HG02970 (cell line): ENCODE data around the gene PDZD2.
"Not testable (repeated sequence)": the region's sequence is repeated elsewhere in the genome, so short reads cannot be mapped to it uniquely, and the experiment has no call there.

ENCODE experiments used
- ATAC-seq: cut with Tn5 transposase; IDR thresholded peaks from one replicate; pipeline ENCODE4 v1.9.1; 2021; ENCODE audit warnings: mild to moderate bottlenecking, moderate library complexity, moderate number of reproducible peaks; ENCODE audit not compliant: unreplicated experiment, low FRiP score

The PDZD2 gene

DNA sequence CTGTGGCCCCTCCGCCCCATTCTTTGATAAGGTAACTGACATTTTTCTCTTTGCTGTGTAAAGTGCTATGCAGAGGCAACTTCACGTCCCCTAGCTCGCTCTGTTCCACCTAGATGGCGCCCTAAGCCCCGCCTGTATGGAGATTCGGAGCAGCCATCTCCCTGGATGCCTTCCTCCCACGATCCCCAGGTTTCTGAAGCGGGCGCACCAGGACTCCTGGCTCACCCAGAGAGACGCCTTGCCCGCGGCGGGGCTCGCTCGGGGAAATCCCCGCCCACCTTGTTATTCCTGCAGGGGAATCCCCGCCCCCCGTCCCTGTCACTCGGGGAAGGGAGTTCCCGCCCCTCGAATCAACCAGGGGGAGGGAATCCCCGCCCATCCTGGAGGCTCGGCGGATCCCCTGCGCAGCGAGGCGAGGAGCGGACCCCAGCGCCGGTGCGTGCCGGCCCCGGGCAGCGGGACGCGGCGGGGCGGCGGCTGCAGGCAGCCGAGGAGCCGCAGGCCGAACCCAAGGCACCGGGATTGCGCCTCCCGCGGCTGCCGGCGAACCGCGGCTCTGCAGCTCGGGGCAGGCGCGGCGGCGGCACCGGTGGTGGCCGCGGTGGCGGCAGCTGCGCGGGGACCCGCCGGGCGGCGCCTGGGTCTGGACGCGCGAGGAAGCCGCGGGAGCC, at the start of gene PDZD2:
TSS of gene PDZD2 (plus strand) at position 384 of the 671 bp plus-strand sequence.
- ATAC-seq: peak; percentile 81

DNA sequence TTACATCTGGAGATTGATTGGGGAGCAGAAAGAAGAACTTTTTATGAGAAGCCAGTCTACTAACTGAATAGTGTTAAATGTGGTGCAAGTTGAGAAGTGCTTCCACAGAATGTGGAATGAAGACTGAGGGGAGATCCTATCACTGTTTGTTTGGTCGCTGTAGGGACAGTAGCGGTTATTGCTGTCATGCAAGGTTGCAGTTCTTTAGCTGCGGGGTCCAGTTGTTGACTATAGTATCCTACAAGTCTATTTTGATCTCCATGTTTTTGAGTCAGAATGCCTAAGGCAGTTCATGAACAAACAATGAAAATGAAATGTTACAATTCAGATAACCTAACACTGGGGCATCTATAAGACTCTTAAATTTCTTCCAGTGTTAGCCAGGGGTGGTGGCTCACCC, 45.3 kb upstream of the PDZD2 start:
- ATAC-seq: no peak

DNA sequence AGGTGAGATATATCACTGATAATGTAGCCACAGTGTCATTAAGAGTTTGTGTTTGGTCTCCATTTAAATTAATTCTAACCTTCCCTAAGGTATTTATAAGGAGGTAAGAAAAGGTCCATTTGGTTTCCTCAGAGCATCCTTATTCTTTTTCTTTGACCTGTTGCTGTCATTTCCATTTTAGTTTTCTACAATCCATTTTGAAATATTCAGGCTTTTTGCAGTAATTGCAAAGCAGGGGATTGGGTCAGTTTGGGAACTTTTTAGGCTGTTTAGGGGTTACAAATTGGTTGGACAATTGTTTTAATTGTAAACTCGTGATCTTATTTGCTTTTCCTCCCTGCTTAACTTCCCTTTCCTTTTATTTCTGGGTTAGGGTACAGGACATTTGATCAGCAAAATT, 42.6 kb upstream of the PDZD2 start:
- no peak for ATAC-seq

DNA sequence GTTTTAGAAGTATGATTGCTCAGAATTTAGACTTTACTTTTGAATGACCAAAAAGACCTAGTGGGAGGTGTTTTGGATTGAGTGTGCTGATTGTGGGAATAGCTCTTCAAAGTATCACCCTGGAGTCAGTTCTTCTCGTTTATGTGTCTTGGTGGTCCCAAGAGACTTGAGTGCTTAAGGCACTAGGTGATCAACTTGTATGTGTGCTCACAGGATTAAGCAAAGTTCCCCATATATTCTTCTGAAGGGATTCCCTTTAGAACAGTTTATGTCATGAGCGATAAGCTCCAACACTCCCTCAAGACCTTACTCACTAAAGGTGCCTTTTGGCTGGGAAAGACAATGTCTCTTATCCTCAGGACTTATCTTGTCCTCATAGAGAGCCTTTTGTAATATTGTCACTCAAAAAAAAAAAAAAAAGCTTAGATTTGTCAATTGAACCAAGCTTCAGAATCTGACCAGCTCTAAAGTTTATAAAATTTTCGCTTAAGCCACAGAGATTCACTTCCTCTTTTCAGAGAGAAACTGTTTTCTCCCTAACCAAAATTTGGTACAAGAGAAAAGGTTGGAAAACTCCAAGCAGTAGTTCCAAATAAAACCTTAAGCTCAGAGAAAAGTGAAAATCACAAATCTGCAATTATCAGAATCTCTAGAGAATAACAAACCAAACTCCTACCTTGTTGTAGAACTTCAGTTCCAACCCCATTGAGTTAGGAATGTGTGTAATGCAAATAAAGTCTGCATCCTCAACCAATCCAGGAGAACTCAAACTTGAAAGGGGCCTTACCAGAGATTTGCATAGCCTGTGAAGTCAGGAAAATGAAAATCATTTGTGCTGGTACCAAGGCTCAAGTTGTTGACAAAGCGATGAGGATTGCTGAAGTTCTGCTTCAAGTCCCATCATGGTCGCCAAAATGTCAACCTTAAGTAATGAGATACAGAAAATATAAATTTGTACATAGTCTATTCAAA, 40.0 kb upstream of the PDZD2 start:
- no peak for ATAC-seq

DNA sequence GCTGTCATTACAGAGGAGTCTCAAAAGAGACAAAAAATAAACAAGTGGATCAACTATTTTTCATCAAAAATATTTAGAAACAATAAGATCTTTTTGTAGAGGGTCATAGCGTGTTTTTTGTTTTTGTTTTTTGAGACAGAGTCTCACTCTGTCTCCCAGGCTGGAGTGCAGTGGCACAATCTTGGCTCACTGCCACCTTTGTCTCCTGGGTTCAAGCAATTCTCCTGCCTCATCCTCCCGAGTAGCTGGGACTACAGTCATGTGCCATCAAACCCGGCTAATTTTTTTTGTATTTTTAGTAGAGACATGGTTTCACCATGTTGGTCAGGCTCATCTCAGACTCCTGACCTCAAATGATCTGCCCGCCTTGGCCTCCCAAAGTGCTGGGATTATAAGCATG, 36.6 kb upstream of the PDZD2 start:
- ATAC-seq: not testable (repeated sequence)

DNA sequence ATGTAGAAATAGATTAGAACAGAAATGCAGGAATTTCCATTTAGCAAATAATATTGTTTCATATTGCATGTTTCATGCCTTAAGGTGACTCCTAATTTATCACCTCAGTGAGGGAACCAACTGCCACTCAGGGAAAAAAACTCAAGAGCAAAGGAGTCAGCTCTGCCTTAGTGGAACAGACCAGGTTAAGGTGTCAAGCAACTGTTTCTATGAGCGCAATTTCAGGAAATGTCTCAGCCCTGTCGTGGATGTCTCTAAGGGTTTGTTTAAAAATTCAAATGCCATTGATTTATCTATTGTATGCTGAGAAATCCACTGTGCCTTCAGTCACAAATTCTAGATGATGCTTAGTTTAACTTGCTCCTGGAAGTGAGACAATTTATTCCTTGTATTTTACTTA, 34.7 kb upstream of the PDZD2 start:
- no peak for ATAC-seq

DNA sequence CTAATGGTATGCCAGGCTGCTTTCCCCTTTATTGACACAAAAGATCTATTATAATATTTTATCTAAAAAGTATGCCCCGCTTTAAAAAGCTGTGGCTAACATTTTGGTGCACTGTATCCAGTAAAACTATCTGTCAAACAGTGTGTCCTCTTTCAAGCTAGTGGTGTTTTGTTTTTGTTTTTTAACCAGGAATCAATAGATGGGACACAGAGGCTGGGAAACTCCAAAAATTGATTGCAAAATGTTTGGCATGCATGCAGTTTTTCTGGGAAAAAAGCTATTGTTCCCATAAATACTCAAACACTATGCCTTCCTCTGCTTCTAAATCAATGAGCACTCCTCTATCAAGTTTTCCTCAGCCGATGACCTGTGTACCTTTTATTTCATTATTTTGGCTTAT, 34.3 kb upstream of the PDZD2 start:
- no peak for ATAC-seq

DNA sequence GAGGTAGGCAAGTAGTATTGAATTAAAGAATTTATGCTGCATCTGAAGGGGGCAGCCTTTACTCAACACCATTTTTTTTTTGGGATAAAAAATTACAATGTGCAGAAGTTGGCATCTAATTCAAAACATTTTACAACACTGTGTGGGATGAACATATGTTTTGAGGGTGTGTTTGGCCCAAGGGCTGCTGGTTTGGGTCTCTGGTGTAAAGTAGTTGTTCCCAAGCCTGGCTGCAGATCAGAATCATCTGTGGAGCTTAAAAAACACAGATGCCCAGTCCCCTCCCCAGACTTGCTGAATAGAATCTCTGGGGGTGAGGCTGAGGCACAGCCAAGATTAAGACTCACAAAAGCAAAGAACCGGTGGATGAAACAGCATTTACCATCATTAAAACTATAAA, 33.0 kb upstream of the PDZD2 start:
- no peak for ATAC-seq

DNA sequence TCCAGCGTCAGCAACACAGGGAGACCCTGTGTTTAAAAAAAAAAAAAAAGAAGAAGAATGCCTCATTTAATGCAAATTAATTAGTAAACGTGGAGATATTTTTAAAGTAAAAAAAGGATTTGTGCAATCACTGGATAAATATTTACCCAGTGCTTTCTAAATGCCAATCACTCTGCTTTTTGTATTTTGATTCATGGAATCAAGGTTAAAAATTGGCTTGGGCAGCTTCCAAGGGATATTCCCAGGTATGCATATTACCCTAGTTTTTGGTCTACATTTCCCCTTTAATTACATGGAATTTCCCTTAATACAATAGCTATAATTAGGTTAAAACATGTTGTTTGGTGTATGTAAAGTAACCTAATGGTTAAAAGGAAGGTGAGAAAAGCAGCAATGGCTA, 31.4 kb upstream of the PDZD2 start:
- no peak for ATAC-seq

DNA sequence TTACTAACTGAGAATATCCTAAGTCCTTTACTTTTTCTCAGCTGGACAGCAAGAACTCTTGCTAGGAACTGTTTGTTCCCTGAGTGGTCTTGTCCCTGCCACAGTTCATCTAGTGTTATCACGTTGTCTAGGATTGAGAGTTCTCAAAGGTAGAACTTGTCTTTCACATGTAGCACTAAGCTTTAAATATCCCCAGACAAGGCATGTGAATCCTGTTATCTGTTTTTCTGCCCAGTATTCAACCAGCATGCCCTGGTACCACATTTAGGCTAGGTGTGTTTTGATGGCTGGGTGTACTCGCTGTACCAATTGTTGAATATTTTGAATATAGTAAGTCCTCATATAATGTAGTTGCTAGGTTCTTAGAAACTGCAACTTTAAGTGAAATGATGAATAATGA, 27.9 kb upstream of the PDZD2 start:
- ATAC-seq: no peak

DNA sequence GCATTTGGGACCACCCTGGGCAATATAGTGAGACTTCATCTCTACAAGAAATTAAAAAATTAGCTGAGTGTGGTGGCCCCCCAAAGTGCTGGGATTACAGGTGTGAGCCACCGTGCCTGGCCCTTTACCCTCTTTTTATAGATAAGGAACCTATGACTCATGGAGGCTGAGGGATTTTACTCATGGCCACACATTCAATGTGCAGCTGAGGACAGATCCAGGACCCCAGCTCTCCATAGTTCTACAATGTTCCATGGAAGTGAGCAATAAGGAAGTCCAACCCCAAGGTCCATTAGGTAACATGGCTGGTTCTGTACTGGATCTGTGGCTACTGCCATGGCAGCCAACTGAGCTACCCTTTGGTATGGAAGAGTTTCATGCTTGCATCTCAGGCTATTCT, 25.3 kb upstream of the PDZD2 start:
- ATAC-seq: no peak

DNA sequence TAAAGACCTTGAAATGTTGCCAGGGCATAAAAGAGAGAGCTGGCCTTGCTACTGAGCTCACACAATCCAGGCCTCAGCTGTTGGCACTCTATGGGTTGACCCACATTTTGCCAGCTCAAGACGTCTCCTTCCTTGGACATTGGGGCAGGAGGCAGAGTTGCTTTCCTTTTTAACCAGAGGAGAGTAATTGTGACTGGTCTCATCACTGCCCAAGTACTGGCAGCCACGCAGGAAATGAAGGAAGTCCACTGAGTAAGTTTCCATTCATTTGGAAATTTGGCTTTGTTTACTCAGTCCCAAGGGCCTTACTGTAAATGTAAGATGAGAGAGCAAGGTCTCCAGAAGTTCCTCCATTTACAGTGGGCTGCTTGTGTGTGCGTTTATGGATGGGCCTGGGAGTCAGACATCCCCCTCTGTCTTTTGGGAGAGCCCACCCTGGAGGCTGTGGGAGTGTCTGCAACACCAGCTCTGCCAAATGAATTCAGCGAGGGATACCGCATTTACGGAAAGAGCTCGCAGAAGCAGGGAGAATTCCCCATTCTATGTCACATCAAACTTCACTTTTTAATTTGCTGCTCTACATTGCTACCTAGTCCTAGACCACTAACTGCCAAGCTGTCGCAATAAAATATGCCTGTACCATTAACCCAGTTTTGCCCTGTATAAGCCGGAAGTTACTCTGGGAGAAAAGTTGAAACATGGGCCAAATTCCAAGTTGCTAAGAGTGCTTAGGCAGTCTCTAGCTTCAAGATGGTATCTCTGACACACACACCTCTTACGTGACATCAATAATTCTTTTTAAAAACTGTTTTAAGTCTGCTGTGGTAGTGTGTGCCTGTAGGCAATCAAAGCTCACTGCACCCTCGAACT, 24.5 kb upstream of the PDZD2 start:
- ATAC-seq: no peak

DNA sequence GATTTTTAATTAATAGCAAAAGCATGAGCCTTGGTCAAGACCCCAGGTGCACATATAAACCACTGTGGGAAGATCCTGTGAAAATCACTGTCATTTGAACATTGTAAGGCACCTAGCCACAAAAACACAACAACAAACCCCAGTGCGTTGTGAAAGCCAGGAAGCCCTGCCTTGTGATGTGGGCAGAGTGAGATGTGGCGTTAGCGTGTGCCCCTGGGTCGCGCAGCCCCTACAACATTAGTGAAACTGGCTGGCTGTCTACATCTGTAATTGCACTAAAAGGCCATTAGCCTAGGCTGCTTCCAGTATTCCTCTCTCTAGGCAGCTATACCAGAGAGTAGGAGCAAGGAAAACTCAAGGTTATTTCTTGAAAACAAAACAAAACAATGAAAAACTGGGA, 21.1 kb upstream of the PDZD2 start:
- ATAC-seq: no peak

DNA sequence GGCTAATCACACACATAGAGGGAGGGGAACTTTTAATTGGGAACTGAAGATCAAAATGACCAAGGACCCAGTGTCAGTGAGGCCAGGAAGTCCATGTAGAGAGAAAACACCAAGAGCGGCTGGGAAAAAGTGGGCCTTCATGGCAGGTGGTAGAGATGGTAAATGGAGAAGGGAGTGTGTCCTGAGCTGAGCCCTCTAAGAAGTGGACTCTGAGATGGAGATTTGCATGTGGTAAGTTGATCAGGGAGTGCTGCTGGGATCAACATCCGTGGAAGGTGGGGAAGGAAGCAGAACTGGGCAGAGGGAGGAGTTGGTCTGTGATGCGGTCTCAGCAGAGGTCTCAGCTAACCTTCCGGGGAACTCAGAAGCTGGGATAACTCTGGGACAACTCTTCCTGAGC, 18.9 kb upstream of the PDZD2 start:
- ATAC-seq: no peak

DNA sequence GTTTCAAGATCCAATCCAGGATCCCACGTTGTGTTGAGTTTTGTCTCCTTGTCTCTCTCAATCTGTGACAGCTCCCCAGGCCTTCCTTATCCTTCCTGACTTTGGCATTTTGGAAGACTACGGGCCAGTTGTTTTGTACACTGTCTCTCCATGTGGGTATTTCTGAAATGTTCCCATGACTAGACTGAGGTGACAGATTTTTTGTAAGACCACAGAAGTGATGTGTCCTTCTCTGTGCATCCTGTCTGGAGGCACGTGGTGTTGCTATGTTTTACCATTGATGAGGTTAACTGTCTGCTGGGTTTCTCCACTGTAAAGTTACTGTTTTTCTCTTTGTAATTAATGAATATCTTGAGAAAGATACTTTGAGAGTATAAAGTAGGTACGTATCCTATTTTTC, 15.7 kb upstream of the PDZD2 start:
- no peak for ATAC-seq

DNA sequence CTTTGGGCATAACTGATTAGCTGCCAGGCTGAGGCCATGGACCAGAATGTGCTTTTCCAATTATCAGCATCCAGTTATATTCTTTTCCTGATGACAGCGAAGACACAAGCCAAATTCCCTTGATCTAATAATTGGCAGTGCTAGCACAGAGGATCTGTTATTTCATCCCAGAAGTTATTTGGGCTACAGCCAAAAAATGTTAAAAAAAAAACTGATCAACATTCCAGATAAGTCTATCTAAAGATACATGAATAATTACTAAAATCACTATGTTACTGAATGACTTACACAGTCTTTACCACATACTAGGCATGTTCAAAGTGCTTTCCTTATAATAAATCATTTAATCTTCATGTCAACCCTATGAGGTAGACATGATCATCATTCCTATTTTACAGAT, 13.5 kb upstream of the PDZD2 start:
- ATAC-seq: no peak

DNA sequence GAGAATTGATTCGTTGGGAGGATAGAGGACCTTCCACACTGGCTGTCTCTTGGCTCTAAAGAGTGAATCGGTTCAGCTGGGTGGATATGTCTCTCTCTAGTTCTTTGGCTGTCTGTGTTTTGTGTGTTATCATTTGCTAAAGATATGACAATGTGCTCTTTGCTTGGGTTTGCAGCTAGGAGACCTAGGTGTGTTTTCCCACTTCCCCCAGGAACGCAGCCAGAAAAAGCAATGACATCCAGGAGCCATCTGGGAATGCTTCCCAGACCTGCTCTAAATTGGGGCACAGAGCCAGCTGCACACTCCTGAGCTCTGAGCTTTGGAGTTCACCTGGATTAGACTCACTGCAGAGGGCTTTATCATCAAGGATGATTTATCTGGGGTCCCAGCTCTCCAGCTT, 12.8 kb upstream of the PDZD2 start:
- no peak for ATAC-seq

DNA sequence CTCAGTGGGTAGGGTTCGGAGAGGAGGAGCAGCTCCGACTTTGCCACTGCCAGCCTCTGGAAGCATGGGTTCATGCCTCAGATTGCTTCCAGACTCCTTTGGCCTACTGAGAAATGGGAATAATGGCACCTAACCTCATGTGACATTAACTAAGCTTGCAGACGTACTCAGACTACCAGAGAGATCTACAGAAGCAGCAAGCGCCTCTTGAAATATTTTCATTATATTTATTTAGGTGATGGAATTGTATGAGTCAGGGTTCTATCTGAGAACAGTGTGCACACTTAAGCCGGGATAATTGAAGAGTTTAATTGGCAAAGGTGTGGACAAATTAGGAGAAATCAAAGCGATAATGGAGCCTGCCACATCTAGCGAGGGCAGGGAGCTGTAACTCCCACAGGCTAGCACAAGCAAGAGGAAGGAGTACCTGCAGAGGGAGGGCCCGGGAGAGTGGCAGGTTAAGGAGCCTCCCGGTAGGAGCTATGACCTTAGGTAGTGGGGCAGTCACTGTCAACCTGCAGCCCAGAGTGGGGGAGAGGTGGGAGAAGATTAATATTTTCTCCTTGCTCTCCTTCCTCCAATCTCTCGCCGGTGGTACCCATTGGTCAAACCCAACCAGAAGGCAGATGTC, 12.2 kb upstream of the PDZD2 start:
- ATAC-seq: no peak

DNA sequence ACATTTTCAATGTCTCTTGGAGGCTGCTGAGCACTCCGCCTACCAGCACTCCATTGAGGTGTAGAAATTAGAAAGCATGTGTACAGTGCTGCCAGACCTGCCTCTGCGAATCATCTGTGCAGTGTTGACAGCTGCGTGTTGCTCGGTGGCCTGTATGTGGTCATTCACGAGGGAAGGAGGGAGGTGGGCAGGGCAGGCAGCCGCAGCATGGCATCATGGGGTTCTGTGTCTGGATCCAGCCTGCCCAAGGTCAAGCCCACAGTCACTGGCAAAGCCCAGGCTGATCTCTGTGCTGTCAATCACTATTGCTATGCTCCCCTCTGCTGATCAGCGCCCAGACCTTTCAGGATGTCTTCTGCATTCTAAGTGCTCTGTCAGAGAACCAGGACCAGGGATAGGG, 8.0 kb upstream of the PDZD2 start:
- ATAC-seq: no peak

DNA sequence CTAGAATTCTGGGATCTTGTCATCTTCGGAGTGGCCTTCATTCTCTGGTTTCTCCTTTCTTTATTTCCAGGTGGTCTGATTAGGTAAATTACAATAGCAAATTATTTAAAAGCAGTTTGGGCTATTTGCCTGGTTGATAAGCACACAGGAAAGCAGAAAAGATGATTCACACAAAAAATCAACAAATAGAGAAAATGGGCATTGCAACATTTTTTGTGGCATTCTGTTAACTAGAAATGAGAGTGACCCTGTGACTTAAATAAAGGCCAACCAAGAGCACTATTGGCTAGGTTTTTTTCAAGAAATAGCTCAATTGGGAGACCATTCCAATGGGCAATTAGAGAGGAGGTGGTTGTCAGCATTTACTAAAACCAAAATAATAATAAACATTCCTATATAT, 6.5 kb upstream of the PDZD2 start:
- ATAC-seq: no peak

DNA sequence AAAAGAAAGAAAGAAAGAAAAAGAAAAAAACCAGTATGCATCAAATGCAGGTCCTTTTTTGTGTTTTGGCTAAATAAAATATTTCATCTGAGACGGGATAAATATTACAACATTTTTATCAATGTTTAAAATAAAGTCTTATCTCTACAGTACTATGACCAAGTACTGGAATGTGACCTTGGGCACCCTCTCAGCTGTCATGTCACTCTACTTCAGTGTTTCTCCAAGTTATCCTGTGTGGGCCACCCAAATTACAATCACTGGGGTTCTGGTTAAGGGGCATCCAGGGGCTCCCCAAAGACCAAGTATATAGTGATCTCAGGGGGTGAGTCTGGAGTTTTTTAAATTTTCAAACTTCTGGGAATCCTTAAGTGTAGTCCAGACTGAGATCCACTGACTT, 3.5 kb upstream of the PDZD2 start:
- ATAC-seq: no peak
